Amygdala (tissue), 56 donors: Measurements from ENCODE around the gene MRPL4.
"Not testable (repeated sequence)": the region's sequence is repeated elsewhere in the genome, so short reads cannot be mapped to it uniquely, and the experiment has no call there.

Source experiments
- DNase-seq, 56 donors: peaks; one replicate each; lab custom pipeline; 2025; lab: John Stamatoyannopoulos, UW

Gene MRPL4

DNA sequence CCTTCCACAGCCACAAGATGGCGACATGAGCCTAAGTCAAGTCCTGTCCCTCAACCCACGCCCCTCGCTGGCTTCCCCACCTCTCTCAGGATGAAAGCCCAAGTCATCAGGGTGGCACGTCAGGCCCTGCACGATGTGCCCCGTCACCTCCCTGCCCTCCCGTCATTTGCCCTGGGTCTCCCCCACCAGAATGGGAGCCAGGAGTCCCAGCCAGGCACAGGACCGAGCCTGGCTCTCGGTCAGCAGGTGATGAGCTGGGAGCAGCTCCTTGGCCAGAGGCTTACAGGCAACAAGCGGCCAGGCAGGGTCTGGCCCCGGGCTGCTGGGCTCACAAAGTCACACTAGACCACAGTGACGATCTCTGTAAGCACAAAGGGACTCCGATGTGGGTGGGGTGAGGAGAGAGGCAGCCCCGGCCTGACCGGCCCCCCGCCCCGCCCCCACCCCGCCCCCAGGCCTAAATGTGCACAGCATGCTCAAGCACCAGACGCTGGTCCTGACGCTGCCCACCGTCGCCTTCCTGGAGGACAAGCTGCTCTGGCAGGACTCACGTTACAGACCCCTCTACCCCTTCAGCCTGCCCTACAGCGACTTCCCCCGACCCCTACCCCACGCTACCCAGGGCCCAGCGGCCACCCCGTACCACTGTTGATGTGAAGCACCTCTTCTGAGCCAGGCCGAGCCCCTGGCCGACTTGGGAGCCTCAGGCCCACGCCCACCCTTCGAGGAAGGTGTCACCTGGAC, 7.3 kb downstream of the MRPL4 start:
- peak in 42 of 56 donors; percentile 4 to 79 (median 38) for DNase-seq

DNA sequence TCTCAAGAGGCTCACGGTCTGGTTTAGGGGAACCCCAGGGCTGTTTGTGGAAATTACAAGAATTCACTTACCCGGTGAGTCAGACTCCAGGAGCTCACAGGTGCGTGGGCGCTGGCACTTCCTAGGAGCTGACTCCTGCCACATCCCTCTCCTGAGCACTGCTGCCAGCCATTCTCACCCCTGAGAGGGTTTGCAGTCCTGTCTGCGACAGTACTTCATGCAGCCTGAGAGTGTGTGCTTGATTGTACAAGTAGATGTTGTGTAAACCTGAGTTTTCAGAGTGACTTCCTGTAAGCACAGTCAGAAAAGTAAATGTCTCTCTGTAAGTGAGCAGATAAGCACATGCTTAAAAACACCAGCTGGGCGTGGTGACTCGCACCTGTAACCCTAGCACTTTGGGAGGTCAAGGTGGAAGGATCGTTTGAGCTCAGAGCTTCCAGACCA, 8.1 kb downstream of the MRPL4 start:
- peak in 10 of 56 donors; percentile 1 to 35 (median 9) for DNase-seq

DNA sequence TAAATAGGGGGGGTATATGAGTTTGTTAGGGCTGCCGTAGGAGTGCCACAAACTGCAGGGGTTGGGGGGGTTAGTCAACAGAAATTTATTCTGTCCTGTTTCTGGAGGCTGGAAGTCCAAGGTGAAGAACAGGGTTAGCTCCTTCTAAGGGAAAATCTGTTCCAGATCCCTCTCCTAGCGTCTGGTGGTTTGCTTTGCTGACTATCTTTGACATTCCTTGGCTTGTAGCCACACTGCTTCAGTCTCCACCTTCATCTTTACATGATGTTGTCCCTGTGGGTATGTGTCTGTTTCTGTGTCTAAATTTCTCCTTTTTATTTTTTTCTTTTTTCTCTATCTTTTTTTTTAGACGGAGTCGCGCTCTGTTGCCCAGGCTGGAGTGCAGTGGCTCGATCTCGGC, 10.8 kb downstream of the MRPL4 start:
- DNase-seq, result no peak

DNA sequence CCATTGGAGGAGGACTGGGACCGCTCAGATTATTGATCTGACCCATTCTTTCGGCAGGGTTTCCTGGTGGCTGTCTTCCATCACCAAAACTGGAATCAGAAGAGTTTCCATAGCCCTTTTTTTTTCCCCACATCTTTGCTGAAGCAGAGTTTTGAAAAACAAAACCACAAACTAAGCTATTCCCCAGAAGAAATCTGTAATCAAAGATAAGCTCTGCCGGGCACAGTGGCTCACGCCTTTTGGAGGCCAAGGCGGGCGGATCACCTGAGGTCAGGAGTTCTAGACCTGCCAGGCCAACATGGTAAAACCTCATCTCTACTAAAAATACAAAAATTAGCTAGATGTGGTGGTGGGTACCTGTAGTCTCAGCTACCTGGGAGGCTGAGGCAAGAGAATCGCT, 14.7 kb downstream of the MRPL4 start:
- DNase-seq, result no peak

DNA sequence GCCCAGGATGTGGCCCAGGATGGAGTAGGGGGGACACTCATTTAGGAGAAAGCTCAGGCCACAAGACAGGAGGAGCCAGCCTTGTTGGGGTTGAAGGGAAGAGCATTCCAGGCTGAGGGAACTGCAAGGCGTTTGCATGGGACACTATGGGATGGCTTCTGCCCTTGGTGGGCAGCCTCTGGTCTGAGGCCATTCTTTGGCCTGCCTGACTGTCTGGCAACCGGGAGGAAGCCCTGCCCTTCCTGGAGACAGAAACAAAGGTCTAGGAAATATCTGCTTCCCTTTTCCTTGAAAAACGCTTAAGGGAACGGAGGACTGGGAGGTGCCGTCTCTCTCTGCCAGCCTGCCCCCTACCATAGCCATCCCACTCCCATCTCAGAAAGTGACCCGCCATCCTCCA, 16.1 kb downstream of the MRPL4 start:
- DNase-seq, result no peak

DNA sequence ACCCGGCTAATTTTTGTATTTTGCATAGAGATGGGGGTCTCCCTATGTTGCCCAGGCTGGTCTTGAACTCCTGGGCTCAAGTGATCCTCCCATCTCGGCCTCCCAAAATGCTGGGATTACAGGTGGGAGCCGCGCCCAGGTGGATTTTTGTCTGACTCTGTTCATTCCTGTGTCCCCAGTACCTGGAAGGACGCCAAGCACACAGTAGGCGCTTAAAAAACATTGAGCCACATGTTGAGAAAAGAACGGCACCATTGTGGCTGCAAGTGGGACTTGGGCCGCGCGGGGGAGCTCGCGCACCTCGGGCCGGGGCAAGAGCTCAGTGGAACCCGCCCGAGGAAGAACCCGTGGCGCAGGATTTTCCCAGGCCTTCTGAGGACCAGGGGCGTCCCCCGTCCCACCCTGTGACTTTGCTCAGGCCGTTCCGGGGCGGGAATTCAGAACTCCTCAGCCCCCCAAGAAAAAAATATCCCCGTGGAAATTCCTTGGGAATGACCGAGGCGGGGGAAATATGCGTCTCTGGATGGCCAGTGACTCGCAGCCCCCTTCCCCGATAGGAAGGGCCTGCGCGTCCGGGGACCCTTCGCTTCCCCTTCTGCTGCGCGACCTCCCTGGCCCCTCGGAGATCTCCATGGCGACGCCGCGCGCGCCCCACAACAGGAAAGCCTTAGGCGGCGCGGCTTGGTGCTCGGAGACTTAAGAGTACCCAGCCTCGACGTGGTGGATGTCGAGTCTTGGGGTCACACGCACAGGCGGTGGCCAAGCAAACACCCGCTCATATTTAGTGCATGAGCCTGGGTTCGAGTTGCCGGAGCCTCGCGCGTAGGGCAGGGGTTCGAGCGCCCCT, 17.5 kb downstream of the MRPL4 start:
- DNase-seq, result peak in 50 of 56 donors; percentile 11 to 81 (median 44)

DNA sequence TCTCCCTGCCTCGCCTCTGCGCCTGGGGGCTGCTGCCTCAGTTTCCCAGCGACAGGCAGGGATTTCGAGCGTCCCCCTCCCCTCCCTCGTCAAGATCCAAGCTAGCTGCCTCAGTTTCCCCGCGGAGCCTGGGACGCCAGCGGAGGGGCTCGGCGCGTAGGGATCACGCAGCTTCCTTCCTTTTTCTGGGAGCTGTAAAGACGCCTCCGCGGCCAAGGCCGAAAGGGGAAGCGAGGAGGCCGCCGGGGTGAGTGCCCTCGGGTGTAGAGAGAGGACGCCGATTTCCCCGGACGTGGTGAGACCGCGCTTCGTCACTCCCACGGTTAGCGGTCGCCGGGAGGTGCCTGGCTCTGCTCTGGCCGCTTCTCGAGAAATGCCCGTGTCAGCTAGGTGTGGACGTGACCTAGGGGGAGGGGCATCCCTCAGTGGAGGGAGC, 18.2 kb downstream of the MRPL4 start:
- peak in 23 of 56 donors; percentile 4 to 59 (median 12) for DNase-seq

DNA sequence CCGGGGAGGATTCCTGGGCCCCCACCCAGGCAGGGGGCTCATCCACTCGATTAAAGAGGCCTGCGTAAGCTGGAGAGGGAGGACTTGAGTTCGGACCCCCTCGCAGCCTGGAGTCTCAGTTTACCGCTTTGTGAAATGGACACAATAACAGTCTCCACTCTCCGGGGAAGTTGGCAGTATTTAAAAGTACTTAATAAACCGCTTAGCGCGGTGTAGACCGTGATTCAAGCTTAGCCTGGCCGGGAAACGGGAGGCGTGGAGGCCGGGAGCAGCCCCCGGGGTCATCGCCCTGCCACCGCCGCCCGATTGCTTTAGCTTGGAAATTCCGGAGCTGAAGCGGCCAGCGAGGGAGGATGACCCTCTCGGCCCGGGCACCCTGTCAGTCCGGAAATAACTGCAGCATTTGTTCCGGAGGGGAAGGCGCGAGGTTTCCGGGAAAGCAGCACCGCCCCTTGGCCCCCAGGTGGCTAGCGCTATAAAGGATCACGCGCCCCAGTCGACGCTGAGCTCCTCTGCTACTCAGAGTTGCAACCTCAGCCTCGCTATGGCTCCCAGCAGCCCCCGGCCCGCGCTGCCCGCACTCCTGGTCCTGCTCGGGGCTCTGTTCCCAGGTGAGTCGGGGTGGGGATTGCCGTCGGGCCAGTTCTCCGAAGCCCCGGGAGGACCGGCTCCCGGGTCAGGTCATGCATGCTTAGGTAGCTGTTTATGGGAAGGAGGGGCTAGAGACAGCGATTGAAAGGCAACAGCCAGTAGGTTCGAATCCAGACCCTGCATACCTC, 18.8 kb downstream of the MRPL4 start, which contains the start of gene ICAM1:
Gene ICAM1 (plus strand): TSS at position 505 of the 779 bp plus-strand sequence. CDS start 40 bp downstream, at position 545.
- DNase-seq, result peak in 20 of 56 donors; percentile 3 to 54 (median 18)

DNA sequence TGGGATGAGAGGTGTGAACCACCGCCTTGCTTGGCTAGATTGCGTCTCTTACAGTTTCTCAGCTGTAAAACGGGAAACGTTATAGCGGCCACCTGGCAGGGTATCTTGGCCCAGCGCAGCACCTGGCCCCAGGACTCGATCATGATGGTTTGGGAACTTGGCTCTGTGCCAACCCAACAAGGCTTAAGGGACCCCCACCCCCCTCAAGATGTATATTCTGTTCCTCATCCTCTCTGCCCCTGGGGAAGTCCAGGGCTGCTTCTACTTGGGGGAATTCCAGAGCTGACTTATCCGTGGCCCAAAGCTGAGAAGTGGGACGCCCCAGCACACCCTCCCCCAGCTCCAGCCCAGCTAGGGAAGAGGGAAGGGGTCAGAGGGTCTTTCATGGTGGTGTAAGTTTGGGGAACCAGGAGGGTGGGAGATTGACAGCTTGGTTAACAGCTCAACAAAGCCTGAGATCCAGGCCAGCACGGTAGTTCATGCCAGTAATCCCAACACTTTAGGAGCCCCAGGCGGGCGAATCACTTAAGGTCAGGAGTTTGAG, 19.6 kb downstream of the MRPL4 start:
- peak in 1 of 56 donors; percentile 17 for DNase-seq

DNA sequence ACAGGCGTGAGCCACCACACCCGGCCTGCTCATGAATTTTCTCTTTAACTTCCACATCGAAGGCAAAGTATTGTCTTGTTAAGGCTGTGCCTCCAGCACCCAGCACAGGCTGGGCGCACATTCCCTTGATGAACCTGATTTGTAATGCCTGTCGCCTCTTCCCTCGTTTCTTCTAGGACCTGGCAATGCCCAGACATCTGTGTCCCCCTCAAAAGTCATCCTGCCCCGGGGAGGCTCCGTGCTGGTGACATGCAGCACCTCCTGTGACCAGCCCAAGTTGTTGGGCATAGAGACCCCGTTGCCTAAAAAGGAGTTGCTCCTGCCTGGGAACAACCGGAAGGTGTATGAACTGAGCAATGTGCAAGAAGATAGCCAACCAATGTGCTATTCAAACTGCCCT, 22.6 kb downstream of the MRPL4 start:
- DNase-seq, result no peak

DNA sequence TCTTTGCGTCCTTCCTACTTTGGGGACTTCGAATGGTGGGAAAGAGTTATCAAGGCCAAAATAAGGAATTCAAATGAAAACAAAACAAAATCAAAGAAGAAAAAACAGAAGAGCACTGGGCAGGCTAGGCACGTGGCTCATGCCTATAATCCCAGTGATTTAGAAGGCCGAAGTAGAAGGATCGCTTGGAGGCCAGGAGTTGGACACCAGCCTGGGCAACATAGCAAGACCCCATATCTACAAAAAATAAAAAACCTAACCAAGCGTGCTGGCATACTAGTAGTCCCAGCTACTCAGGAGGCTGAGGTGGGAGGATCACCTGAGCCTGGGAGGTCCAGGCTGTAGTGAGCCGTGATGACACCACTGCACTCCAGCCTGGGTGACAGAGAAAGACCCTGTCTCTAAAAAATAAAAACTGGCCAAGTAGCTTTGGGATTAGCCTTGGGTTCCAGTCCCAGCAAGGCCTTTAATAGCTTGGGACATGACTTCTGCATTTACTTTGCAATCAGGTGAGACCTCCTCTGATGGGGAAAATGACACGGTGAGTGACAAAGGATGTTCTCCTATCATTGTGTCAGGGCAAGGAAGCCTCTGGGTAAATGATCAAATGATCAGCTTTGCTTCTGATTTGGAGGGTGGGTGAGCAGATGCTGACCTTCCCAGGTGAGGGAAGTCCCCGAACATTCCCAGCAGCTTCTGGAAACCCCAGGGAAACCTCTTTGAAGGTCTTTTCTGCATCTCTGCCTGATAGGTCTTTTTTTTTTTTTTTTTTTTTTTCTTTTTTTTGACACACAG, 26.0 kb downstream of the MRPL4 start:
- no peak for DNase-seq

DNA sequence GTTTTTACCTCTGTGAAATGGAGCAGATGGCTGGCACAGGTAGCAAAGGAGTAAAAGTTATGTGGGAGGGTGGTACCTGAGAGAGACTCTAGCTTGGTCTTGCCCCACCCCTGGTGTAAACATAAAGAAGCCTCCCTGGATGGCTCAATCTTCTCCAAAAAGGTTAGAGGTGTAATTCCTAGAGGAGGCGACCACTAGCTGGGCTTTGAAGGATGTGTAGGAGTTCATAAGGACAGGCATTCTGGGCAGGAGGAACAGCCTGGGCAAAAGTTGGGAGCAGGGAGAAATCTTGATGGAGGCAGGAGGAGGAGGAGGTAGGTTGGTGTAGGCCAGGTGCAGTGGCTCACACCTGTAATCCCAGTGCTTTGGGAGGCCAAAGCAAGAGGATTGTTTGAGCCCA, 26.9 kb downstream of the MRPL4 start:
- no peak for DNase-seq

DNA sequence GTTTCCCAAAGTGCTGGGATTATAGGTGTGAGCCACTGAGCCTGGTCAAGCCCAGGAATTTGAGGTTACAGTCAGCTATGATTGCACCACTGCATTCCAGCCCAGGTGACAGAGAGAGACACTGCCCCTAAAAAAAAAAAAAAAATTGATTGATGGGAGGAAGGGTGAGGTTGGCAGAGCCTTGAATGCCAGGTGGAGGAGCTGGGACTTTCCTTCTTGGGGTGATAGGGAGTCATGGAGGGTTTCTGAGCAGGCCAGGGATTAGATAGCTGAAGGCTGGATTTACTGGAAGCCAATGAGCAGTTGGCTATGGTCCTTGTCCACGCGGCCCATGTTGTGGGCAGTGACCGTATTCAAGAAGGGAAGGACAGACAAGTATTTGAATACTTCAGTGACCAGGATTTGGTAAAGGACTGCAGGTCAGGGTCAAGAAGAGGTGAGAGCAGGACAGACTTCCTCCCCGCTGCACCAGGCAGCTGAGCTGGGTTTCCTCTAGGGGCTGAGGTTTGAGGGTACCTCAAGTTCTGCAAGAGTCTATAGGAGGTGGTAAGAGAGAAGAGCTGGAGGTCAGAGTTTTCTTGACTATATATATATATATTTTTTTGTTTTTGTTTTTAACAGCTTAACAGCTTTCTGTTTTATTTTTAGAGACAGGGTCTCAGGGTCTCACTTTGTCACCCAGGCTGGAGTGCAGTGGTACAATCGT, 27.9 kb downstream of the MRPL4 start:
- no peak for DNase-seq

DNA sequence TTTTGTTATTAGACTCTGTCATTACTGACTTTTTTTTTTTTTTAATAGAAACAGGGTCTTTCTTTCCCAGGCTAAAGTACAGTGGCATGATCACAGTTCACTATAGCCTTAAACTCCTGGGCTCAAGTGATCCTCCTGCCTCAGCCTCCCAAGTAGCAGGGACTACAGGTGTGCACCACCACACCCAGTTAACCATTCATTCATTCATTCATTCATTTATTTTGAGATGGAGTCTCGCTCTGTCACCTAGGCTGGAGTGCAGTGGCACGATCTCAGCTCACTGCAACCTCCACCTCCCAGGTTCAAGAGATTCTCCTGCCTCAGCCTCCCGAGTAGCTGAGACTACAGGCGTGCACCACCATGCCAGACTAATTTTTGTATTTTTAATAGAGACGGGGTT, 30.0 kb downstream of the MRPL4 start:
- not testable (repeated sequence) for DNase-seq

DNA sequence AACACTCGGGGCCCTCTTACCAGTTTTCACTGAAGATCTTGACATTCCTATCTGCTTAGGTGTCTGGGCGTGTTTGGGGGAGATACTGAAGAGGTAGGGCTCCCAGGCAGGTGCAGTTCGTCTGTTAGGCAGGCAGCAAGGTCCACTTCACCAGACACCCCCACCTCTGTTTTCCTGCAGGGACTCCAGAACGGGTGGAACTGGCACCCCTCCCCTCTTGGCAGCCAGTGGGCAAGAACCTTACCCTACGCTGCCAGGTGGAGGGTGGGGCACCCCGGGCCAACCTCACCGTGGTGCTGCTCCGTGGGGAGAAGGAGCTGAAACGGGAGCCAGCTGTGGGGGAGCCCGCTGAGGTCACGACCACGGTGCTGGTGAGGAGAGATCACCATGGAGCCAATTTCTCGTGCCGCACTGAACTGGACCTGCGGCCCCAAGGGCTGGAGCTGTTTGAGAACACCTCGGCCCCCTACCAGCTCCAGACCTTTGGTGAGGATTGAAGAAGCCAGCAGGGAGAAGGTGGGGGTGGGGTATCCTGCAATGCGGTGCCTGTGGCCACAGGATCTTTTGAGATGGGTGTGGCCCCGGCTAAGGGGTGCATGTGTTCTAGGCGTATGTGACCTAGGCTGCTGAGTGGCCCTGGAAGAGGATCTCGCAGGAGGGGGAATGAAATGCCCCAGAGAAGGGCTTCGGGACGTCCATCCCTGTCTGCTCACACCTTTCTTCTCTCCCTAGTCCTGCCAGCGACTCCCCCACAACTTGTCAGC, 31.5 kb downstream of the MRPL4 start:
- no peak for DNase-seq

DNA sequence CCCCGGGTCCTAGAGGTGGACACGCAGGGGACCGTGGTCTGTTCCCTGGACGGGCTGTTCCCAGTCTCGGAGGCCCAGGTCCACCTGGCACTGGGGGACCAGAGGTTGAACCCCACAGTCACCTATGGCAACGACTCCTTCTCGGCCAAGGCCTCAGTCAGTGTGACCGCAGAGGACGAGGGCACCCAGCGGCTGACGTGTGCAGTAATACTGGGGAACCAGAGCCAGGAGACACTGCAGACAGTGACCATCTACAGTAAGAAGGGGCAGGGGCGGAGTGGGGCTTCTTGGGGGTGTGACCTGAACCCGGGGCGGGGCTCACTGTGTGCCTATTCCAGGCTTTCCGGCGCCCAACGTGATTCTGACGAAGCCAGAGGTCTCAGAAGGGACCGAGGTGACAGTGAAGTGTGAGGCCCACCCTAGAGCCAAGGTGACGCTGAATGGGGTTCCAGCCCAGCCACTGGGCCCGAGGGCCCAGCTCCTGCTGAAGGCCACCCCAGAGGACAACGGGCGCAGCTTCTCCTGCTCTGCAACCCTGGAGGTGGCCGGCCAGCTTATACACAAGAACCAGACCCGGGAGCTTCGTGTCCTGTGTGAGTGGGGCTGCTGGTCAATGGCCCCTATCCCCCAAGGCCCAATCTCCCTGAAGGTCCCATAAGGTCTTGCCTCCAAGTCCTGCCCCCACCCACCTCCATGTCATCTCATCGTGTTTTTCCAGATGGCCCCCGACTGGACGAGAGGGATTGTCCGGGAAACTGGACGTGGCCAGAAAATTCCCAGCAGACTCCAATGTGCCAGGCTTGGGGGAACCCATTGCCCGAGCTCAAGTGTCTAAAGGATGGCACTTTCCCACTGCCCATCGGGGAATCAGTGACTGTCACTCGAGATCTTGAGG, 32.3 kb downstream of the MRPL4 start:
- DNase-seq, result no peak

DNA sequence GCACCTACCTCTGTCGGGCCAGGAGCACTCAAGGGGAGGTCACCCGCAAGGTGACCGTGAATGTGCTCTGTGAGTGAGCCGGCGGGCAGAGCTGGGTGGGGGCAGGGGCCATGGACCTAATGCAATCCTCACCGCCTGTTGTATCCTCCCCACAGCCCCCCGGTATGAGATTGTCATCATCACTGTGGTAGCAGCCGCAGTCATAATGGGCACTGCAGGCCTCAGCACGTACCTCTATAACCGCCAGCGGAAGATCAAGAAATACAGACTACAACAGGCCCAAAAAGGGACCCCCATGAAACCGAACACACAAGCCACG, 32.9 kb downstream of the MRPL4 start:
- no peak for DNase-seq
